Measurements from ENCODE around the gene DNAI2. TPM values are rescaled to one million over a fixed set of nuclear protein-coding genes. Genes with fewer than 3 reads are reported as not detected.

Gene DNAI2
- total and polyA plus RNA-seq, 9 of the 15 experiments (the other 6 are each of a cell fraction or from before 2014, with no cell fraction given) = not detected

- TF ChIP-seq ZNF76 (CRISPR knock-in tag; IDR thresholded peaks at IDR 0.05; ENCODE audit: borderline replicate concordance) (0 out of 2 replicates have a peak, but pooled peaks have one; percentile 36), EHMT2 (IDR thresholded peaks at IDR 0.05) (peak; percentile 80), KHSRP (IDR thresholded peaks at IDR 0.05) (no peak), U2AF1 (optimal IDR thresholded peaks at IDR 0.05; ENCODE audit: low read depth, low read length) (no peak), CEBPG (CRISPR knock-in tag; IDR thresholded peaks at IDR 0.05) (peak; percentile 18; the same call in 1 of the 2 replicates), CEBPG (tag; conservative IDR thresholded peaks at IDR 0.05 in 1 of 2, IDR thresholded peaks at IDR 0.05 in 1 of 2) (no peak), CCAR2 (IDR thresholded peaks at IDR 0.05; ENCODE audit: low read depth, low read length) (no peak), BRF1 (IDR thresholded peaks at IDR 0.05; ENCODE audit: borderline replicate concordance, extremely low read depth, insufficient read length) (no peak), ZNF444 (CRISPR knock-in tag; IDR thresholded peaks at IDR 0.05) (no peak), TCFL5 (CRISPR knock-in tag; conservative IDR thresholded peaks at IDR 0.05) (no peak), DACH1 (IDR thresholded peaks at IDR 0.05; ENCODE audit: partially characterized antibody) (peak; percentile 77), ZFP30 (CRISPR knock-in tag; IDR thresholded peaks at IDR 0.05; ENCODE audit: borderline replicate concordance) (no peak), SMARCA4 (IDR thresholded peaks at IDR 0.05) (peak; percentile 92), STAT5B (CRISPR knock-in tag; IDR thresholded peaks at IDR 0.05) (no peak), RFX7 (CRISPR knock-in tag; IDR thresholded peaks at IDR 0.05) (no peak), TCF7L2 (IDR thresholded peaks at IDR 0.05; ENCODE audit: low read depth, low read length) (no peak), NFIC (IDR thresholded peaks at IDR 0.05) (peak; percentile 68), ZKSCAN3 (CRISPR knock-in tag; IDR thresholded peaks at IDR 0.05) (no peak), ZMIZ1 (IDR thresholded peaks at IDR 0.05; ENCODE audit: low read depth in 2 of 2, low read length in 2 of 2) (peak in 1 of 2 experiments; percentile 56; a peak in 1 of 4 replicates)
- TF ChIP-seq, protein P1, sequence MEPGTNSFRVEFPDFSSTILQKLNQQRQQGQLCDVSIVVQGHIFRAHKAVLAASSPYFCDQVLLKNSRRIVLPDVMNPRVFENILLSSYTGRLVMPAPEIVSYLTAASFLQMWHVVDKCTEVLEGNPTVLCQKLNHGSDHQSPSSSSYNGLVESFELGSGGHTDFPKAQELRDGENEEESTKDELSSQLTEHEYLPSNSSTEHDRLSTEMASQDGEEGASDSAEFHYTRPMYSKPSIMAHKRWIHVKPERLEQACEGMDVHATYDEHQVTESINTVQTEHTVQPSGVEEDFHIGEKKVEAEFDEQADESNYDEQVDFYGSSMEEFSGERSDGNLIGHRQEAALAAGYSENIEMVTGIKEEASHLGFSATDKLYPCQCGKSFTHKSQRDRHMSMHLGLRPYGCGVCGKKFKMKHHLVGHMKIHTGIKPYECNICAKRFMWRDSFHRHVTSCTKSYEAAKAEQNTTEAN (CRISPR knock-in tag; IDR thresholded peaks at IDR 0.05) = no peak
- TF ChIP-seq, protein P2, sequence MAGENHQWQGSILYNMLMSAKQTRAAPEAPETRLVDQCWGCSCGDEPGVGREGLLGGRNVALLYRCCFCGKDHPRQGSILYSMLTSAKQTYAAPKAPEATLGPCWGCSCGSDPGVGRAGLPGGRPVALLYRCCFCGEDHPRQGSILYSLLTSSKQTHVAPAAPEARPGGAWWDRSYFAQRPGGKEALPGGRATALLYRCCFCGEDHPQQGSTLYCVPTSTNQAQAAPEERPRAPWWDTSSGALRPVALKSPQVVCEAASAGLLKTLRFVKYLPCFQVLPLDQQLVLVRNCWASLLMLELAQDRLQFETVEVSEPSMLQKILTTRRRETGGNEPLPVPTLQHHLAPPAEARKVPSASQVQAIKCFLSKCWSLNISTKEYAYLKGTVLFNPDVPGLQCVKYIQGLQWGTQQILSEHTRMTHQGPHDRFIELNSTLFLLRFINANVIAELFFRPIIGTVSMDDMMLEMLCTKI (IDR thresholded peaks at IDR 0.05; ENCODE audit: partially characterized antibody) = no peak
- TF ChIP-seq, protein P3, sequence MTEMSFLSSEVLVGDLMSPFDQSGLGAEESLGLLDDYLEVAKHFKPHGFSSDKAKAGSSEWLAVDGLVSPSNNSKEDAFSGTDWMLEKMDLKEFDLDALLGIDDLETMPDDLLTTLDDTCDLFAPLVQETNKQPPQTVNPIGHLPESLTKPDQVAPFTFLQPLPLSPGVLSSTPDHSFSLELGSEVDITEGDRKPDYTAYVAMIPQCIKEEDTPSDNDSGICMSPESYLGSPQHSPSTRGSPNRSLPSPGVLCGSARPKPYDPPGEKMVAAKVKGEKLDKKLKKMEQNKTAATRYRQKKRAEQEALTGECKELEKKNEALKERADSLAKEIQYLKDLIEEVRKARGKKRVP (CRISPR knock-in tag; IDR thresholded peaks at IDR 0.05) = peak; percentile 74; the same call in 1 of the 2 replicates
Measured at GRCh38 chr17:74296548-74296936, 22.5 kb downstream of the DNAI2 start (continued).

Measured in K562 (cell line).